ENCODE measurements around the gene EPHA4.

GRCh38 chr2:221405521-221405920 is 166.6 kb downstream of the EPHA4 start:
- TF ChIP-seq POLR2A (IDR thresholded peaks at IDR 0.05; ENCODE audit: low read depth, low read length) (no peak), MAZ (IDR thresholded peaks at IDR 0.05; ENCODE audit: borderline replicate concordance, low read depth, low read length) (no peak)
